ENCODE data around the gene ANKRD33.

Gene ANKRD33

GRCh38 chr12:51887476-51888315 lies at the start of gene ANKRD33:
TSS of gene ANKRD33 (plus strand) at chr12:51888103. CDS start at chr12:51888187, 84 bp downstream.
- Histone ChIP-seq H3K27ac (ENCODE audit: low read depth, low read length) (no peak within 1 kb of the TSS), H3K9ac (ENCODE audit: low read depth, low read length) (no peak within 1 kb of the TSS), H3K27me3 (ENCODE audit: control insufficient read depth, insufficient read depth, low read length) (peaks cover 17% of the 10 kb centered on the region), H3K36me3 (ENCODE audit: control insufficient read depth, insufficient read depth, low read length) (no peaks in the 10 kb centered on the region), H3K4me1 (ENCODE audit: control insufficient read depth, insufficient read depth, low read length) (peaks cover 8% of the 10 kb centered on the region), H3K4me3 (ENCODE audit: low read depth, low read length) (peak within 1 kb of the TSS; percentile 59), H3K9me3 (ENCODE audit: control insufficient read depth, insufficient read depth, low read length) (no peaks in the 10 kb centered on the region)

DNA sequence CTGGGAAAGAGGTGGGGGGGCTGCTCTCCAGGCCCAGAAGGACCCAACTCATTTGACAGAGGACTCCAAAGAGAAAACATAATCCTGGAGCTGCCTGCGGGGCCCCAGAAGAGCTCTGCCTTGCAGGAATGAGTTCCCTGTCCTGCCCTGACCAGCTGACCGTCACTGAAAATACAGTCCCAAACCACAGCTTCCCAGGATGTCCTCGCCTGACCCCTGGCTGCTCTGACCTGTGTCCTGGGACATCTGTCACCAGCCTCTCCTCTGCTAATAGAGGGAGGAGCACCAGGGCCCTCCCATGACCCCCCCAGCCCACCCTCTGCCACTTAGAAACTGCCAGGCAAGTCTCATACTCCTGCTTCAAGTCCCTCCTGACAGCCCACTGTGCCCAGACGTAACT lies 49.1 kb upstream of the ANKRD33 start:
- Histone ChIP-seq H3K4me3 (ENCODE audit: low read depth, low read length) (no peak overlapping the region), H3K4me1 (ENCODE audit: control insufficient read depth, insufficient read depth, low read length) (peaks cover 22% of the 10 kb centered on the region), H3K36me3 (ENCODE audit: control insufficient read depth, insufficient read depth, low read length) (no peaks in the 10 kb centered on the region), H3K27ac (ENCODE audit: low read depth, low read length) (no peak overlapping the region), H3K9me3 (ENCODE audit: control insufficient read depth, insufficient read depth, low read length) (no peaks in the 10 kb centered on the region), H3K27me3 (ENCODE audit: control insufficient read depth, insufficient read depth, low read length) (no peaks in the 10 kb centered on the region), H3K9ac (ENCODE audit: low read depth, low read length) (no peak overlapping the region)

DNA sequence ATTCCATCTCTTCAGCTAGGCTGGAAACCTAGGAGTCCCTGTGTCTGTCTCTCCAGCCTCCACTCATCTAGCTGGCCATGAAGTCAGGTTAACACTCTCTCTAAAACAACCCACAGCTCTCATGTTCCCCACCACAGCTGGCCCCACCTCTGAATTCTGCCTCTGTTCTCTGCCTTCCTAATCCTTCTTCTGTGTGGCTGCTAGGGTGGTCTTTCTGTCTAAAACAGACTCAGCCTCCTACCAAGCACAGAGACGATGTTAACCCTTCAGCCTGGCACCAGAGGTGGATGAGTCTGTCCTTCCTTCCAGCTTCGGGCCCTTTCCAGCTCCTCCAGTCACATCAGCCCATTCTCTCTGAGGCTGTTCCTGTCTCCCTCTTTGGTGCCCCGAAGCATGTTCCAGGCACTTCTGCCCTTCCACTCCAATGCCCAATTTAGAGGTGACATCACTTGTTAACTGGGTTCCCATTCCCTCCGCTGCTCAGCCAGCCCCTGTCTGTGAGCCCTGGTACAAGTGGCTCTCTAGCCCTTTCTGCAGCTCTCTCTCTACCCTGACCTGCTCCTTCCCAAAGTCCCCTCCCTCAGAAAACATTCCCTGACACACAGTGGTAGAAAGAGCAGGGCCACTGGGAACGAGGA lies 48.5 kb upstream of the ANKRD33 start:
- H3K27me3 ChIP-seq (ENCODE audit: control insufficient read depth, insufficient read depth, low read length): no peaks in the 10 kb centered on the region
- H3K9me3 ChIP-seq (ENCODE audit: control insufficient read depth, insufficient read depth, low read length): no peaks in the 10 kb centered on the region
- H3K4me3 ChIP-seq (ENCODE audit: low read depth, low read length): no peak overlapping the region
- H3K27ac ChIP-seq (ENCODE audit: low read depth, low read length): no peak overlapping the region
- H3K4me1 ChIP-seq (ENCODE audit: control insufficient read depth, insufficient read depth, low read length): peaks cover 22% of the 10 kb centered on the region
- no peaks in the 10 kb centered on the region for H3K36me3 ChIP-seq (ENCODE audit: control insufficient read depth, insufficient read depth, low read length)
- no peak overlapping the region for H3K9ac ChIP-seq (ENCODE audit: low read depth, low read length)

GRCh38 chr12:51840966-51841365 lies 46.9 kb upstream of the ANKRD33 start:
- H3K36me3 ChIP-seq (ENCODE audit: control insufficient read depth, insufficient read depth, low read length): no peaks in the 10 kb centered on the region
- H3K27ac ChIP-seq (ENCODE audit: low read depth, low read length): no peak overlapping the region
- no peak overlapping the region for H3K4me3 ChIP-seq (ENCODE audit: low read depth, low read length)
- H3K9me3 ChIP-seq (ENCODE audit: control insufficient read depth, insufficient read depth, low read length): no peaks in the 10 kb centered on the region
- H3K9ac ChIP-seq (ENCODE audit: low read depth, low read length): no peak overlapping the region
- peaks cover 31% of the 10 kb centered on the region for H3K4me1 ChIP-seq (ENCODE audit: control insufficient read depth, insufficient read depth, low read length)
- peaks cover 7% of the 10 kb centered on the region; the same call in 1 of the 2 replicates for H3K27me3 ChIP-seq (ENCODE audit: control insufficient read depth, insufficient read depth, low read length)

DNA sequence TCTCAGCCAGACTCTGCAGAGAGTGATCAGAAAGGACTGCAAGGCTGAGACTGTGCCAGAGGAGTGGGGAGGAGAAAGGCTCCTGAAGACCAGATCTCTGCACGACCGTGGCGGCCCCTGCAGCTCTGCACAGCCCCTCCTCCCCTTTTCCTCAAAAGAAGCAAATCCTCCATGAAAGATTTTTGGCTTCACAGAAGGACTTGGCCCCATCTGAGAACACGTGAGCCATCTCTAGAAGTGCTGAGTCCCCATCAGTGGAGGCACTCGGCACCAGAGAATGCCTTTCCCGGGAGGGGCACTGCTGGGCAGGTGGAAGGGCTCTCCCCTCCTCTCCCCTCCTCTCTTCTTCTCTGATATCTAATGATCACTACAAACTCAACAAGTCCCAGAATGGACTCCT lies 46.2 kb upstream of the ANKRD33 start:
- H3K27me3 ChIP-seq (ENCODE audit: control insufficient read depth, insufficient read depth, low read length): peaks cover 14% of the 10 kb centered on the region; the same call in 1 of the 2 replicates
- no peak overlapping the region for H3K27ac ChIP-seq (ENCODE audit: low read depth, low read length)
- H3K9ac ChIP-seq (ENCODE audit: low read depth, low read length): no peak overlapping the region
- peaks cover 33% of the 10 kb centered on the region for H3K4me1 ChIP-seq (ENCODE audit: control insufficient read depth, insufficient read depth, low read length)
- H3K9me3 ChIP-seq (ENCODE audit: control insufficient read depth, insufficient read depth, low read length): no peaks in the 10 kb centered on the region
- no peak overlapping the region for H3K4me3 ChIP-seq (ENCODE audit: low read depth, low read length)
- no peaks in the 10 kb centered on the region for H3K36me3 ChIP-seq (ENCODE audit: control insufficient read depth, insufficient read depth, low read length)

DNA sequence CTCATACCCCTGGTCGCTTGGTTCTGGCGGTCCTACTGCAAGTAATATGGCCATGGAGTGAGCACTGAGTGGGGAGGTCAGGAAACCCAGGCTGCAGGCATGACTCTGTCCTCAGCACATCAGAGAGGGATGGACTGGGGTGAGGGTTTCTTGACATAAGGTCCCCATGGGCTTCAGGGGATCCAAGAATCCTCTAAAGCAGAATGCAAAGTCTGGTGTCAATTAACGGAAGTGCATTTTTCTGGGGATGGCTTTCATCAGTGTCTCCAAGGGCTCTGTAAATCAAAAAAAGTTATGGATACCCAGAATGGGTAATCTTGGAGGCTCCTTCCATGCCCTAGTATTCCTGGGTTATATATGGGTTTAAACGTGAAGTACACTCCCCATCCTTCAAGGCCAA lies 43.0 kb upstream of the ANKRD33 start:
- Histone ChIP-seq H3K36me3 (ENCODE audit: control insufficient read depth, insufficient read depth, low read length) (no peaks in the 10 kb centered on the region), H3K9me3 (ENCODE audit: control insufficient read depth, insufficient read depth, low read length) (no peaks in the 10 kb centered on the region), H3K27me3 (ENCODE audit: control insufficient read depth, insufficient read depth, low read length) (peaks cover 22% of the 10 kb centered on the region), H3K9ac (ENCODE audit: low read depth, low read length) (no peak overlapping the region), H3K4me3 (ENCODE audit: low read depth, low read length) (no peak overlapping the region), H3K27ac (ENCODE audit: low read depth, low read length) (no peak overlapping the region), H3K4me1 (ENCODE audit: control insufficient read depth, insufficient read depth, low read length) (peaks cover 21% of the 10 kb centered on the region)

- H3K4me1 ChIP-seq (ENCODE audit: control insufficient read depth, insufficient read depth, low read length): peaks cover 22% of the 10 kb centered on the region
- no peak overlapping the region for H3K4me3 ChIP-seq (ENCODE audit: low read depth, low read length)
- no peaks in the 10 kb centered on the region for H3K36me3 ChIP-seq (ENCODE audit: control insufficient read depth, insufficient read depth, low read length)
- no peak overlapping the region for H3K9ac ChIP-seq (ENCODE audit: low read depth, low read length)
- no peaks in the 10 kb centered on the region for H3K9me3 ChIP-seq (ENCODE audit: control insufficient read depth, insufficient read depth, low read length)
- H3K27ac ChIP-seq (ENCODE audit: low read depth, low read length): no peak overlapping the region
- peaks cover 29% of the 10 kb centered on the region for H3K27me3 ChIP-seq (ENCODE audit: control insufficient read depth, insufficient read depth, low read length)
Measured at GRCh38 chr12:51845482-51845881, 42.4 kb upstream of the ANKRD33 start.

- Histone ChIP-seq H3K9ac (ENCODE audit: low read depth, low read length) (no peak overlapping the region), H3K9me3 (ENCODE audit: control insufficient read depth, insufficient read depth, low read length) (no peaks in the 10 kb centered on the region), H3K27me3 (ENCODE audit: control insufficient read depth, insufficient read depth, low read length) (peaks cover 37% of the 10 kb centered on the region), H3K4me3 (ENCODE audit: low read depth, low read length) (peak overlapping the region; percentile 79; the same call in 1 of the 2 replicates), H3K27ac (ENCODE audit: low read depth, low read length) (peak overlapping the region; percentile 11), H3K4me1 (ENCODE audit: control insufficient read depth, insufficient read depth, low read length) (peaks cover 22% of the 10 kb centered on the region), H3K36me3 (ENCODE audit: control insufficient read depth, insufficient read depth, low read length) (no peaks in the 10 kb centered on the region)
Measured at GRCh38 chr12:51846271-51846691, 41.6 kb upstream of the ANKRD33 start.

- Histone ChIP-seq H3K4me1 (ENCODE audit: control insufficient read depth, insufficient read depth, low read length) (peaks cover 22% of the 10 kb centered on the region), H3K36me3 (ENCODE audit: control insufficient read depth, insufficient read depth, low read length) (no peaks in the 10 kb centered on the region), H3K27ac (ENCODE audit: low read depth, low read length) (peak overlapping the region; percentile 79), H3K27me3 (ENCODE audit: control insufficient read depth, insufficient read depth, low read length) (peaks cover 44% of the 10 kb centered on the region), H3K9ac (ENCODE audit: low read depth, low read length) (no peak overlapping the region), H3K9me3 (ENCODE audit: control insufficient read depth, insufficient read depth, low read length) (no peaks in the 10 kb centered on the region), H3K4me3 (ENCODE audit: low read depth, low read length) (peak overlapping the region; percentile 79)
Measured at GRCh38 chr12:51846911-51847642, 40.8 kb upstream of the ANKRD33 start.

GRCh38 chr12:51847643-51848325 lies 40.1 kb upstream of the ANKRD33 start:
- Histone ChIP-seq H3K27me3 (ENCODE audit: control insufficient read depth, insufficient read depth, low read length) (peaks cover 51% of the 10 kb centered on the region), H3K27ac (ENCODE audit: low read depth, low read length) (peak overlapping the region; percentile 79), H3K9ac (ENCODE audit: low read depth, low read length) (no peak overlapping the region), H3K36me3 (ENCODE audit: control insufficient read depth, insufficient read depth, low read length) (no peaks in the 10 kb centered on the region), H3K4me1 (ENCODE audit: control insufficient read depth, insufficient read depth, low read length) (peaks cover 22% of the 10 kb centered on the region), H3K4me3 (ENCODE audit: low read depth, low read length) (peak overlapping the region; percentile 79), H3K9me3 (ENCODE audit: control insufficient read depth, insufficient read depth, low read length) (no peaks in the 10 kb centered on the region)
